Neural crest cell (in vitro differentiated cells): ENCODE results near the gene SOX3. TPM values are rescaled to one million over a fixed set of nuclear protein-coding genes. Genes with fewer than 3 reads are reported as not detected.

Source experiments
- DNase-seq: peaks from one replicate; pipeline ENCODE4 v3.0.0; 2021; ENCODE audit warnings: low read depth, mixed read lengths, low spot score
- H3K27ac Mint-ChIP-seq: one replicate; pipeline ENCODE4 v1.8.0; 2021; ENCODE audit warnings: mild to moderate bottlenecking, mixed read lengths; ENCODE audit not compliant: unreplicated experiment
- H3K27me3 Mint-ChIP-seq: 2 replicates; pipeline ENCODE4 v1.8.0; 2021; ENCODE audit warnings: low read depth, mild to moderate bottlenecking, mixed read lengths
- H3K36me3 Mint-ChIP-seq: 2 replicates; pipeline ENCODE4 v1.8.0; 2021; ENCODE audit warnings: low read depth, mild to moderate bottlenecking, mixed read lengths
- H3K4me1 Mint-ChIP-seq: 2 replicates; pipeline ENCODE4 v1.8.0; 2021; ENCODE audit warnings: mixed read lengths
- H3K4me3 Mint-ChIP-seq: one replicate; pipeline ENCODE4 v1.8.0; 2021; ENCODE audit warnings: mild to moderate bottlenecking, mixed read lengths
- H3K9me3 Mint-ChIP-seq: 2 replicates; pipeline ENCODE4 v1.8.0; 2021; ENCODE audit warnings: mixed read lengths
- total RNA-seq: library from RNA; stranded (reverse); gene quantifications from 2 replicates; pipeline ENCODE4 v1.2.1, GENCODE V29; 2021
- TF ChIP-seq, protein P1 (sequence below): fragments of 200-600 bp; sonication (generic); conservative IDR thresholded peaks from 2 replicates; pipeline ENCODE4 v1.5.0; 2021; ENCODE audit warnings: antibody characterized with exemption, mild to moderate bottlenecking

SOX3 gene
- total RNA-seq, 1 donor from 2014 or later, result 205 TPM

DNA sequence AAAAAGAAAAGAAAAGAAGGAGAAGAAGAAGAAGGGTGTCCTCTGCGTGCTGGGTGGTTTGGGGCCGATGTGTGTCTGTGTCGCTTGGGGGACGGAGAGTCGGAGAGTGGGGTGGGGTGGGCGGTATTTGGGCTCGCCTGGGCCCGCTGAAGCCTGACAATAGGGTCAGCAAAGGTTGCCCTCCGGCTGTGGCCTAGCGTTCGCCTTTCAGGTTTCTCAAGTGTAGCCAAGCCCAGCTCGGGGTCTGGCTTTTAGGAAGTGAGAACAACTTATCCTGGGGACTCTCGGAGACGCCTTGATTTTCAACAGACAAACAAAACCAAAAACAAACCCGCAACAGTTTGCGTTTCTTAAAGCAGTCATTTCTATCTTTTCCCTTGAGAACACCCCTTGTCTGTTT is 4.1 kb upstream of the SOX3 start:
- DNase-seq, result no peak
- Mint-ChIP-seq H3K4me1 (peaks cover 46% of the 10 kb centered on the region), H3K27me3 (peaks cover 98% of the 10 kb centered on the region), H3K4me3 (peak overlapping the region; percentile 98), H3K27ac (no peak overlapping the region), H3K9me3 (no peaks in the 10 kb centered on the region), H3K36me3 (no peaks in the 10 kb centered on the region)
- TF ChIP-seq, protein P1, sequence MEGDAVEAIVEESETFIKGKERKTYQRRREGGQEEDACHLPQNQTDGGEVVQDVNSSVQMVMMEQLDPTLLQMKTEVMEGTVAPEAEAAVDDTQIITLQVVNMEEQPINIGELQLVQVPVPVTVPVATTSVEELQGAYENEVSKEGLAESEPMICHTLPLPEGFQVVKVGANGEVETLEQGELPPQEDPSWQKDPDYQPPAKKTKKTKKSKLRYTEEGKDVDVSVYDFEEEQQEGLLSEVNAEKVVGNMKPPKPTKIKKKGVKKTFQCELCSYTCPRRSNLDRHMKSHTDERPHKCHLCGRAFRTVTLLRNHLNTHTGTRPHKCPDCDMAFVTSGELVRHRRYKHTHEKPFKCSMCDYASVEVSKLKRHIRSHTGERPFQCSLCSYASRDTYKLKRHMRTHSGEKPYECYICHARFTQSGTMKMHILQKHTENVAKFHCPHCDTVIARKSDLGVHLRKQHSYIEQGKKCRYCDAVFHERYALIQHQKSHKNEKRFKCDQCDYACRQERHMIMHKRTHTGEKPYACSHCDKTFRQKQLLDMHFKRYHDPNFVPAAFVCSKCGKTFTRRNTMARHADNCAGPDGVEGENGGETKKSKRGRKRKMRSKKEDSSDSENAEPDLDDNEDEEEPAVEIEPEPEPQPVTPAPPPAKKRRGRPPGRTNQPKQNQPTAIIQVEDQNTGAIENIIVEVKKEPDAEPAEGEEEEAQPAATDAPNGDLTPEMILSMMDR, result no peak

DNA sequence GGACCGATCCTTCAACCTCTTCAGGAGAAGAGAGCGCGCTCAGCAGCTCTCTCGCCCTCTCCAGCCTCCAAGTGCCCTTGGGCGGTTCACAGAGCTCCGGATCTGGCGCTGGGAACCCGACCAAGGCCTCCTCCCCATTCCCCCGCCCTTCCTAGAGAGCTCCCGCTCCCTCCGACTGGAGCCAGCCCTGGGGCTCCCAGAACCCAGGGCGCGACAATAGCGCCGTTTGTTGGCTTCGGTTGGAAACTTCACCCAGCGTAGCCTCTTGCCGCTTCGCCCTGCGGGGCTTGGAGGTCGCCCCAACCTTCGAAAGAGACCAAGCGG is 3.1 kb upstream of the SOX3 start:
- TF ChIP-seq, protein P1, result peak; percentile 67
- Mint-ChIP-seq H3K36me3 (peaks cover 5% of the 10 kb centered on the region), H3K27ac (no peak overlapping the region), H3K4me1 (peaks cover 51% of the 10 kb centered on the region), H3K9me3 (no peaks in the 10 kb centered on the region), H3K27me3 (peaks cover 95% of the 10 kb centered on the region), H3K4me3 (peak overlapping the region; percentile 98)
- peak; percentile 74 for DNase-seq

DNA sequence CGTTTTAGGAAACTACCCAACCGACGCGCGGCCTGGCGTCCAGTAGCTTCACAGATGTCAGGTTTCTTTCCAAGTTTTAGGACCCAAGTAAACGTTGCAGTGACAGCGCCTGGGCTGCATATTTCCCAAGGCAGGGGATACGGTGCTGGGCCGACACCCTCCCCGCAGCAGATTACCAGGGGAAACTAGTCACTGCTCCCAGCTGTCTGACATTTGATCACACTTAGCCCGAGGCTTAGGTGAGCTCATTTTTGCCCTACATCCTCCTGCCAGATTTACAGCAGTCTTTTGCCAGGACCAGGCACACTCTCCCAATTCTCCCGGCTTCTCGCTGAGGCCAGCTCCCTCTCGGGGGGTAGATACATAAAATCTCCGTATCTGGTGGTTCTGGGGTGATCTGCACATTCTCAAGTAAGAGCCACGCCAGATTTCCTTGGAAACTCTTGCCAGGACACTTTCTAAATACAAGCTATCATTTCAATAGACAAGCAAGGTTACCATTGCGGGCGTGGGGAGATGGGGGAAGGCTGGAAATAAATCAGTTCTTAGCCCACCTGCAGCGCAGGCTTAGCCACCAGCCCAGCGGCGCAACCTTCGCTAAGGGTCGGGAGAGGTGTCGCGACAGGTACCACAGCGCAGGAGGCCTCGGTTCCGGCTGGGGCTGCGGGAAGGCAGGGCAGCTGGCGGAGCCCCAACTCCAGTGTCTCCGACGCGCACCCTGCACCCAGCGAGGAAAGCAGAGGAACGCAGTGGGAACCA is 2.5 kb upstream of the SOX3 start:
- H3K27ac Mint-ChIP-seq, result peak overlapping the region; percentile 93
- no peak for DNase-seq
- H3K9me3 Mint-ChIP-seq, result no peaks in the 10 kb centered on the region
- H3K4me1 Mint-ChIP-seq, result peaks cover 55% of the 10 kb centered on the region
- peaks cover 9% of the 10 kb centered on the region for H3K36me3 Mint-ChIP-seq
- peak overlapping the region; percentile 98 for H3K4me3 Mint-ChIP-seq
- TF ChIP-seq, protein P1, result no peak
- peaks cover 95% of the 10 kb centered on the region for H3K27me3 Mint-ChIP-seq

DNA sequence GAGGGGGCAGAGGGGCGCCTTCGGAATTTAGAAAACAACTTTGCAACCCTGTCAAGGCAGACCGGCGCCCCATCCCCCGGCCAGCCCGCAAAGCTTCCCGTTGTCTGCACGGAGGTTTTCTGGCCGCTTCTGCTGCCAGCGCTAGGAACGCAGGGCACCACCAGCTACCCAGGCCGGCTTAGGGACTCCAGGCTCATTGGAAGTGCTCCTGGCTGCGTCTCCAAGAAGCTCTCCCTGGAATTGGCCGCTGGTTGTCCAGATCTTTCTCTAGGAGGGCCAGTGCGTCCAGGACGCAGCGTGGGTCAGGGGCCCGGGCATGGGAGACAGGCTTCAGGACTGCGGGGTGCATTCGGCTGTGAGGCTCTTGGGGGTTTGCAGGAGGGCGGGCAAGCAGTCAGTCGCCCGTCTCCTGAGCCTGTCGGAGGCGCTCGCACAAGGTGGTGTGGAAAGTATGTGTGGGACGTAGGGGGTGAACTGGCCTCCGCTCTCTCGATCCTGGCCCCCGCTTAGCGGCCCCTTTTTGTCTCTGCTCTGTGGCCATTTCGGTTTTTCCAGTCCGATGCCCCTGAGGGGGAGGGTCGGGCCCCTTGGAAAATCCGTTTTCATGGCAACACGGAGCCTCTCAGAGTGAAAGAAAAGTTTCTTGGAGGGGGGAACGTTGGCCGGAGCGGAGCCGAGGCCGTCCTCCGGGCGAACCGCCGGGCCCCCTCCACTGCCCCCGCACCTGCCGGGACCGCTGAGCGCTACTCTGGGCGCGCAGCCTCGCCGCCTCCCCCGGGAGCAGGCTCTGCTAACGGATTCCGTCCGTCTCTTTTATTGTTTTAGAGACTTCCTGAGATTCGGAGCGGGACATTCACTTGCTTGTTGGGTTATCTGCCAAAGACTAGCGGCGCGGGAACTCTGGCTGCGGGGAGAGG is 810 bp upstream of the SOX3 start:
- TF ChIP-seq, protein P1, result no peak
- Mint-ChIP-seq H3K4me3 (peak overlapping the region; percentile 98), H3K9me3 (no peaks in the 10 kb centered on the region), H3K27ac (peak overlapping the region; percentile 95), H3K36me3 (peaks cover 17% of the 10 kb centered on the region), H3K4me1 (peaks cover 61% of the 10 kb centered on the region), H3K27me3 (peaks cover 94% of the 10 kb centered on the region)
- DNase-seq, result peak; percentile 50

DNA sequence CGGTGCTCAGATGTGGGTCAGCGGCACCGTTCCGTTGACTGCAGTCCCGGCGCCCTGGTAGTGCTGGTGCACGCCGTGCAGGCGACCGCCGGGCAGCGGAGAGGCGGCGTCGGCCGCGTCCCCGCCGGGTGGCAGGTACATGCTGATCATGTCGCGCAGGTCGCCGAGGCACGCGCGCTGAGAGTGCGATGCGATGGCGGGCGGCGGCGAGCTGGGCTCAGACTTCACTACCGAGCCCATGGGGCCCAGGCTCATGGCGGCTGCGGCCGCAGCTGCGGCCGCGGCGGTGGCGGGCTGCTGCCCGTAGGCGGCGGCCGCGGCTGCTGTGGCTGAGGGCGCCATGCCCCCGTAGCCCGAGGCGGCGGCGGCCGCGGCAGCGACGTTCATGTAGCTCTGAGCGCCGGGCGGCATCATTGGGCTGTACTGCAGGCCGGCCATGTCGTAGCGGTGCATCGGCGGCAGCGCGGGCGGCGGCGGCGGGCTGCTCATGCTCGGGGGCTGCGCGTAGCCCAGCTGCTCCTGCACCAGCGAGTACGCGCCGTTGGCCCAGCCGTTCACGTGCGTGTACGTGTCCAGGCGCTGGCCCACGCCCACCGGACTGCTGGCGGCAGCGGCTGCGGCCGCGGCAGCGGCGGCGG is 1.0 kb downstream of the SOX3 start:
- Mint-ChIP-seq H3K4me1 (peaks cover 62% of the 10 kb centered on the region), H3K27me3 (peaks cover 92% of the 10 kb centered on the region), H3K27ac (no peak overlapping the region), H3K9me3 (no peaks in the 10 kb centered on the region), H3K36me3 (peaks cover 17% of the 10 kb centered on the region), H3K4me3 (peak overlapping the region; percentile 97)
- DNase-seq, result peak; percentile 42
- TF ChIP-seq, protein P1, result peak; percentile 40
